ENCODE results near the gene NCOA1. TPM values are rescaled to one million over a fixed set of nuclear protein-coding genes. Genes with fewer than 3 reads are reported as not detected.

NCOA1 gene
- total RNA-seq, 1 donor from 2014 or later: 3.4 TPM

DNA sequence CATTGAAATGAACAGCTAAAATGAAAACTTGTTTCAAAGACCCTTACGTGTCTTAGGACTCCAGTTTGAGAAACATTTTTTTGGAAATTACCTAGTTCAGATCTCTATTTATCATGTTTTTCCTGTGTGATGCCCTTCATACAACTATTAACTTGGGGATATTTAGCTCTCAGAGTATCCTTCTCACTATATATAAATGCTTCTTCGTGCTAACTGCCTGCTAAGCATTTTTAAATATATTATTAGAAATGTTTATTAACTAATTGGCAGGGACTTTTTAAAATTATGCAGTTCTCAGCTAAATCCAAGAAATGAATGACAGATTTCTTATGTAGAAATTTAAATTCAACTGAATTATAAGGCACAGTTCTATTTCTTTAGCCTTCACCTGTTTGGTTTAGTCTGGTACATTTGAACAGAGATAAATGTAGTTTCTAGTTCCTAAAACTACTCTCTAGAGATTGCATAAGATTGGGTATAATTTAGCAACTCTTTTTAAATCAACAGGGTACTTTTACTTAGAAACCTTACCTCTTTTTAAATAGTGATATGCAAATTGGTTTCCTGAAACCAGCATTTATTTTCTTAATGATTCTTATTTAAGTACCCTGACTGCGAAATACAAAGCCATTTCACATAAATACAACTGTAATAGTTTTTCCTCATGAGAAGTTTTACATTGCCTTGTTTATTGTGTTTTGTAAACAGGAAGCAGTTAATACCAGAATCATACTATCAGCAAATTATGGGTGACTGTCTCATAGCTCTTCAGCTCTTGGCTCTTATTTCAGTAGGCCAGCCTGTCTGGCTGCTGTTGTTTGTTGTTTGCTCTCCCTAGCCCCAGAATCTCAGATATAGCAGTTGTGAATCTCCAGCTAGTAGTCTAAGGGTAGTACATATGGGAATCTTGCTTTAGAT, 161.5 kb downstream of the NCOA1 start:
- TF ChIP-seq, protein P1, sequence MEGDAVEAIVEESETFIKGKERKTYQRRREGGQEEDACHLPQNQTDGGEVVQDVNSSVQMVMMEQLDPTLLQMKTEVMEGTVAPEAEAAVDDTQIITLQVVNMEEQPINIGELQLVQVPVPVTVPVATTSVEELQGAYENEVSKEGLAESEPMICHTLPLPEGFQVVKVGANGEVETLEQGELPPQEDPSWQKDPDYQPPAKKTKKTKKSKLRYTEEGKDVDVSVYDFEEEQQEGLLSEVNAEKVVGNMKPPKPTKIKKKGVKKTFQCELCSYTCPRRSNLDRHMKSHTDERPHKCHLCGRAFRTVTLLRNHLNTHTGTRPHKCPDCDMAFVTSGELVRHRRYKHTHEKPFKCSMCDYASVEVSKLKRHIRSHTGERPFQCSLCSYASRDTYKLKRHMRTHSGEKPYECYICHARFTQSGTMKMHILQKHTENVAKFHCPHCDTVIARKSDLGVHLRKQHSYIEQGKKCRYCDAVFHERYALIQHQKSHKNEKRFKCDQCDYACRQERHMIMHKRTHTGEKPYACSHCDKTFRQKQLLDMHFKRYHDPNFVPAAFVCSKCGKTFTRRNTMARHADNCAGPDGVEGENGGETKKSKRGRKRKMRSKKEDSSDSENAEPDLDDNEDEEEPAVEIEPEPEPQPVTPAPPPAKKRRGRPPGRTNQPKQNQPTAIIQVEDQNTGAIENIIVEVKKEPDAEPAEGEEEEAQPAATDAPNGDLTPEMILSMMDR (IDR thresholded peaks at IDR 0.05; ENCODE audit: insufficient read depth, low read length, severe bottlenecking): no peak
- no peaks in the 10 kb centered on the region for H3K27me3 ChIP-seq (ENCODE audit: control insufficient read depth, insufficient read depth, low read length)
- H3K4me3 ChIP-seq (ENCODE audit: low read depth, low read length): no peak overlapping the region
- H3K36me3 ChIP-seq (ENCODE audit: control insufficient read depth, insufficient read depth, low read length): no peaks in the 10 kb centered on the region
- DNase-seq (ENCODE audit: low read depth): no peak
- no peak for FAIRE-seq

DNA sequence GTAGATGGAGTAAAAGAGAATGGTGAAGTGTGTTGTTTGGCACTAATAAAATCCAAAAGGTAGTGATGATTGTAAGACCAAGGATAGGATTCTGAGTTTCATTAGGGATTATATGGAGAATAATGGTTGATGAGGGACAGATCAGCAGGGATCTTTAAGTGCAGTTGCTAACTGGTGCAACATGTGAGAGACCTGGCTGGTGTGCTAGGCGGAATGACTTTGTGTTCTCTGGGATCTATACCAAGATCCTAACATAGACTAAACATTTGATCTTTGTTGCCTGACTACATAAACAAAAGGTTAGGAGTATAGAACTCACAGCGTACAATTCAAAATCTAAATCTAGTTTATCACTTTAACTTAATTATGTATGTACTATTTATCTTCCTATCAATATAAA, 166.8 kb downstream of the NCOA1 start:
- TF ChIP-seq, protein P1 (IDR thresholded peaks at IDR 0.05; ENCODE audit: insufficient read depth, low read length, severe bottlenecking): no peak
- H3K27me3 ChIP-seq (ENCODE audit: control insufficient read depth, insufficient read depth, low read length): no peaks in the 10 kb centered on the region
- FAIRE-seq: no peak

DNA sequence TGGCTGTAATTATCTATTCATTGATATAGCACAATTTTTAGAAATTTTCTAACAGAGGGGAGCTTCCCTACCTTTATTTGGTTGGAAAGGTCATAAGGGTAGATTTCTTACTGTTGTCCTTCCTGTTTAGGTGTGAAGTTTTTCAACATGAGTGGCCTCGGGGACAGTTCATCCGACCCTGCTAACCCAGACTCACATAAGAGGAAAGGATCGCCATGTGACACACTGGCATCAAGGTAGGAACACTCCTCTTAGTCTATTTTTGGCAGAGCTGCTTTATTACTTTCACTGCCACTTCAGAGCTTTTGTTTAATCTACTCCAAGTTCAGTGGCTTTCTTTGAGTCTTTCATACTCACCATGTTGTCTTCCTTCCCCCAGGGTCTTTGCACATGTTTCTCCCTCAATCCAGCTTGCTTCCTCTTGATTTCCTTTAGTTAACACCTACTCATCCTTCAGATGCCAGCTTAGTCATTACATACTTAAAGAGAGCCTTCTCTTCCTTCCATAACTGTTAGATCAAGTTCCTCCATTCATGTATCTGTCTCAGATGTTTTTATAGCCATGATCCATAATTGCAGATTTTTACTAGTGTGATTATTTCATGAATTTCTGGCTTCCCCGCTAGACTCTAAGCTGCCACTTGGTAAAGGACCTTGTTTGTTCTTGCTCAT, 167.6 kb downstream of the NCOA1 start:
- FAIRE-seq (no peak), DNase-seq (ENCODE audit: low read depth) (peak; percentile 9)
- no peaks in the 10 kb centered on the region for H3K27me3 ChIP-seq (ENCODE audit: control insufficient read depth, insufficient read depth, low read length)
- H3K36me3 ChIP-seq (ENCODE audit: control insufficient read depth, insufficient read depth, low read length): no peaks in the 10 kb centered on the region
- no peak overlapping the region for H3K4me3 ChIP-seq (ENCODE audit: low read depth, low read length)
- TF ChIP-seq, protein P1 (IDR thresholded peaks at IDR 0.05; ENCODE audit: insufficient read depth, low read length, severe bottlenecking): no peak

More for the DNA sequence above, 166.8 kb downstream of the NCOA1 start:
- DNase-seq (ENCODE audit: low read depth): no peak
- H3K36me3 ChIP-seq (ENCODE audit: control insufficient read depth, insufficient read depth, low read length): no peaks in the 10 kb centered on the region
- H3K4me3 ChIP-seq (ENCODE audit: low read depth, low read length): no peak overlapping the region

DNA sequence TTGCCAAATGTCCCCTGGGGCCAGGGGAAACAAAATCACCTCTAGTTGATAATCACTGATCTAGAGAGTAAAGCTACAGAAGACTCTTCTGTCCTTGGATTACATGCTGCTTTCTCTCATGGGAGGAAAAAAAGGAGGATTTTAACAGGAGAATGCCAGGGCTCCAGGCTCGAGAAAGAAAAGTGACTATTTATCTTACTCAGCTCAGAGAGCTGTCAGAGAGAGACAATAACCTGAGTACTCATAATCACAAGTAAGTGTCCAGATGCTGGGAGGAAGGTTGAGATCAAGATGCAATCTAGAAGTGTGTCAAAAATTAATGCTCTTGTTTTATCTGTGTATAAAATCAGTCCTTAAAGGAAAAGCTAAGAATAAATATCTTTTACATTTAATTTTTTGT, 168.8 kb downstream of the NCOA1 start:
- H3K4me3 ChIP-seq (ENCODE audit: low read depth, low read length): no peak overlapping the region
- no peaks in the 10 kb centered on the region for H3K36me3 ChIP-seq (ENCODE audit: control insufficient read depth, insufficient read depth, low read length)
- FAIRE-seq (no peak), DNase-seq (ENCODE audit: low read depth) (no peak)
- TF ChIP-seq, protein P1 (IDR thresholded peaks at IDR 0.05; ENCODE audit: insufficient read depth, low read length, severe bottlenecking): no peak
- no peaks in the 10 kb centered on the region for H3K27me3 ChIP-seq (ENCODE audit: control insufficient read depth, insufficient read depth, low read length)

DNA sequence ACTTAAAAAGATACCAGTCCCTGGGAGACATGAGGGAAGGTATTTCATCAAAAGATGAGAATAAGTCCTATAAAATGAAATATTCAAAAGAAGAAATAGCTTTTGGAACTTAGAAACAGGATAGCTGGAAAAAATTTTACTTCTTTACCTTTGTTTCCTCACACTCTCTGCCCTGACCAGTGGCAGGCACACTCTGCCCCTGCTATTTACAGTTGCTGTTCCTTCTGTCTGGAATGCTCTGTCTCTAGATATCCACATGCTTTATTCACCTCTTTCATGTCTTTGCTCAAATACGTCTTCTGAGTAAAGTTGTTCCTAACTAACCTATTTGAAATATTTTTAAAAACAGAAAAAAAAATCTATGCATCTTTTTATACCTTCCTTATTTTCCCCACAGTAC, 176.5 kb downstream of the NCOA1 start:
- Histone ChIP-seq H3K36me3 (ENCODE audit: control insufficient read depth, insufficient read depth, low read length) (no peaks in the 10 kb centered on the region), H3K27me3 (ENCODE audit: control insufficient read depth, insufficient read depth, low read length) (no peaks in the 10 kb centered on the region), H3K4me3 (ENCODE audit: low read depth, low read length) (no peak overlapping the region)
- DNase-seq (ENCODE audit: low read depth): no peak
- no peak for FAIRE-seq
- TF ChIP-seq, protein P1 (IDR thresholded peaks at IDR 0.05; ENCODE audit: insufficient read depth, low read length, severe bottlenecking): no peak

Measured in bronchial epithelial cell (primary cell).